DOHH2 (cell line): ENCODE data around the gene ZMAT5.

Experiments used
- H3F3A ChIP-seq: fragments of 200-600 bp; sonication (generic), shearing (Covaris generic); 2 replicates; pipeline ENCODE4 v1.6.0; 2016; ENCODE audit warnings: antibody characterized with exemption, mild to moderate bottlenecking; ENCODE audit not compliant: control insufficient read depth, insufficient read depth
- H3K27ac ChIP-seq: fragments of 200-600 bp; sonication (generic); 2 replicates; pipeline ENCODE4 v1.5.1; 2014; ENCODE audit warnings: low read depth, mild to moderate bottlenecking, low read length, moderate library complexity
- H3K27me3 ChIP-seq: fragments of 200-600 bp; sonication (generic); 2 replicates; pipeline ENCODE4 v1.6.1; 2014; ENCODE audit warnings: mild to moderate bottlenecking, low read length, mixed read lengths; ENCODE audit not compliant: control insufficient read depth
- H3K36me3 ChIP-seq: fragments of 200-600 bp; sonication (generic); 2 replicates; pipeline ENCODE4 v1.6.1; 2014; ENCODE audit warnings: mild to moderate bottlenecking, low read length, moderate library complexity, mixed read lengths; ENCODE audit not compliant: control insufficient read depth
- H3K4me1 ChIP-seq: fragments of 200-600 bp; sonication (generic); 2 replicates; pipeline ENCODE4 v1.6.1; 2014; ENCODE audit warnings: mild to moderate bottlenecking, low read length, mixed read lengths; ENCODE audit not compliant: control insufficient read depth
- H3K4me2 ChIP-seq: fragments of 200-600 bp; sonication (generic); 2 replicates; pipeline ENCODE4 v1.6.0; 2014; ENCODE audit warnings: mild to moderate bottlenecking, low read length, moderate library complexity
- H3K4me3 ChIP-seq: fragments of 200-600 bp; sonication (generic); 2 replicates; pipeline ENCODE4 v1.5.1; 2014; ENCODE audit warnings: mild to moderate bottlenecking, low read length, mixed read lengths
- H3K79me2 ChIP-seq: fragments of 200-600 bp; sonication (generic); 2 replicates; pipeline ENCODE4 v1.6.1; 2014; ENCODE audit warnings: mild to moderate bottlenecking, low read length, mixed read lengths; ENCODE audit not compliant: control insufficient read depth
- H3K9me2 ChIP-seq: fragments of 200-600 bp; sonication (generic); replicated peaks from 2 replicates; pipeline ENCODE4 v1.6.1; 2014; ENCODE audit warnings: mild to moderate bottlenecking, low read length, mixed read lengths; ENCODE audit not compliant: control insufficient read depth
- H3K9me3 ChIP-seq: fragments of 200-600 bp; sonication (generic); 2 replicates; pipeline ENCODE4 v1.6.1; 2014; ENCODE audit warnings: antibody characterized with exemption, low read length, mixed read lengths; ENCODE audit not compliant: control insufficient read depth, insufficient read depth
- H4K20me1 ChIP-seq: fragments of 200-600 bp; sonication (generic); 2 replicates; pipeline ENCODE4 v1.6.0; 2014; ENCODE audit warnings: low read depth, mild to moderate bottlenecking, antibody characterized with exemption, low read length, moderate library complexity; ENCODE audit not compliant: control insufficient read depth, insufficient read depth
- EZH2phosphoT487 ChIP-seq: fragments of 200-600 bp; sonication (generic); IDR thresholded peaks from 2 replicates; pipeline ENCODE4 v1.6.1; 2017; ENCODE audit warnings: borderline replicate concordance, mild to moderate bottlenecking, antibody characterized with exemption, low read length, moderate library complexity, mixed read lengths
- TF ChIP-seq, protein P1 (sequence below): fragments of 200-600 bp; sonication (generic); IDR thresholded peaks from one replicate; pipeline ENCODE4 v1.5.1; 2014; ENCODE audit warnings: antibody characterized with exemption, mild to moderate bottlenecking, low read depth, low read length; ENCODE audit not compliant: poor library complexity, severe bottlenecking

The ZMAT5 gene

GRCh38 chr22:29713156-29713727, 53.6 kb downstream of the ZMAT5 start:
- Histone ChIP-seq H3K4me3 (no peak overlapping the region), H3K27me3 (no peaks in the 10 kb centered on the region), H3K9me2 (no peaks in the 10 kb centered on the region), H3K36me3 (no peaks in the 10 kb centered on the region), H3K27ac (no peak overlapping the region), H3F3A (no peaks in the 10 kb centered on the region), H3K9me3 (no peaks in the 10 kb centered on the region), H3K4me2 (no peak overlapping the region), H3K4me1 (no peaks in the 10 kb centered on the region), H3K79me2 (no peaks in the 10 kb centered on the region), H4K20me1 (no peaks in the 10 kb centered on the region; the same call in 1 of the 2 replicates)
- no peak for TF ChIP-seq EZH2phosphoT487
- TF ChIP-seq, protein P1, sequence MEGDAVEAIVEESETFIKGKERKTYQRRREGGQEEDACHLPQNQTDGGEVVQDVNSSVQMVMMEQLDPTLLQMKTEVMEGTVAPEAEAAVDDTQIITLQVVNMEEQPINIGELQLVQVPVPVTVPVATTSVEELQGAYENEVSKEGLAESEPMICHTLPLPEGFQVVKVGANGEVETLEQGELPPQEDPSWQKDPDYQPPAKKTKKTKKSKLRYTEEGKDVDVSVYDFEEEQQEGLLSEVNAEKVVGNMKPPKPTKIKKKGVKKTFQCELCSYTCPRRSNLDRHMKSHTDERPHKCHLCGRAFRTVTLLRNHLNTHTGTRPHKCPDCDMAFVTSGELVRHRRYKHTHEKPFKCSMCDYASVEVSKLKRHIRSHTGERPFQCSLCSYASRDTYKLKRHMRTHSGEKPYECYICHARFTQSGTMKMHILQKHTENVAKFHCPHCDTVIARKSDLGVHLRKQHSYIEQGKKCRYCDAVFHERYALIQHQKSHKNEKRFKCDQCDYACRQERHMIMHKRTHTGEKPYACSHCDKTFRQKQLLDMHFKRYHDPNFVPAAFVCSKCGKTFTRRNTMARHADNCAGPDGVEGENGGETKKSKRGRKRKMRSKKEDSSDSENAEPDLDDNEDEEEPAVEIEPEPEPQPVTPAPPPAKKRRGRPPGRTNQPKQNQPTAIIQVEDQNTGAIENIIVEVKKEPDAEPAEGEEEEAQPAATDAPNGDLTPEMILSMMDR = no peak

DNA sequence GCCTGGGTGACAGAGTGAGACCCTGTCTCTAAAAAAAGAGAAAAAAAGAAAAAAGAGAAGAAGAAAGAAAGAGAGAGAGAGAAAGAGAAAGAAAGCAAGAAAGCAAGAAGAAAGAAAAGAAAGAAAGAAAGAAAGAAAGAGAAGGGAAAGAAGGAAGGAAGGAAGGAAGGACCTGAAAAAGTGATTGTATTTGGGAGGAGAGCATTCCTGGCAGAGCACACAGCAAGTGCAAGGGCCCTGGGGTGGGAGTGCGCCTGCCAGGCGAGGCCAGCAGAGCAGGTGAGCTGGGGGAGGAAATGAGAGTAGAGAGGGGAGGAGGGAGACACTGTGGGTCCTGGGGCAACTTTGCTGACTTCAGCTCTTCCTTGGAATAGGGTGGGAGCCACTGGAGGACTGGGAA, 54.7 kb downstream of the ZMAT5 start:
- Histone ChIP-seq H3K79me2 (no peaks in the 10 kb centered on the region), H3F3A (no peaks in the 10 kb centered on the region), H3K27ac (no peak overlapping the region), H3K9me2 (no peaks in the 10 kb centered on the region), H3K4me1 (no peaks in the 10 kb centered on the region), H3K27me3 (no peaks in the 10 kb centered on the region), H3K9me3 (no peaks in the 10 kb centered on the region), H3K4me3 (no peak overlapping the region), H3K36me3 (no peaks in the 10 kb centered on the region), H3K4me2 (no peak overlapping the region), H4K20me1 (no peaks in the 10 kb centered on the region; the same call in 1 of the 2 replicates)
- TF ChIP-seq, protein P1 = no peak
- no peak for TF ChIP-seq EZH2phosphoT487

- Histone ChIP-seq H3F3A (no peaks in the 10 kb centered on the region), H3K9me3 (no peaks in the 10 kb centered on the region), H3K4me3 (no peak overlapping the region), H3K9me2 (no peaks in the 10 kb centered on the region), H4K20me1 (no peaks in the 10 kb centered on the region), H3K27me3 (no peaks in the 10 kb centered on the region), H3K27ac (no peak overlapping the region), H3K4me2 (no peak overlapping the region), H3K36me3 (no peaks in the 10 kb centered on the region), H3K4me1 (no peaks in the 10 kb centered on the region), H3K79me2 (no peaks in the 10 kb centered on the region)
- TF ChIP-seq, protein P1 = no peak
- no peak for TF ChIP-seq EZH2phosphoT487
Measured at GRCh38 chr22:29710922-29711593, 55.7 kb downstream of the ZMAT5 start.
